ENCODE data around the gene SCNN1G.

SCNN1G gene

GRCh38 chr16:23137256-23137655, 45.3 kb upstream of the SCNN1G start:
- TF ChIP-seq, protein P1, sequence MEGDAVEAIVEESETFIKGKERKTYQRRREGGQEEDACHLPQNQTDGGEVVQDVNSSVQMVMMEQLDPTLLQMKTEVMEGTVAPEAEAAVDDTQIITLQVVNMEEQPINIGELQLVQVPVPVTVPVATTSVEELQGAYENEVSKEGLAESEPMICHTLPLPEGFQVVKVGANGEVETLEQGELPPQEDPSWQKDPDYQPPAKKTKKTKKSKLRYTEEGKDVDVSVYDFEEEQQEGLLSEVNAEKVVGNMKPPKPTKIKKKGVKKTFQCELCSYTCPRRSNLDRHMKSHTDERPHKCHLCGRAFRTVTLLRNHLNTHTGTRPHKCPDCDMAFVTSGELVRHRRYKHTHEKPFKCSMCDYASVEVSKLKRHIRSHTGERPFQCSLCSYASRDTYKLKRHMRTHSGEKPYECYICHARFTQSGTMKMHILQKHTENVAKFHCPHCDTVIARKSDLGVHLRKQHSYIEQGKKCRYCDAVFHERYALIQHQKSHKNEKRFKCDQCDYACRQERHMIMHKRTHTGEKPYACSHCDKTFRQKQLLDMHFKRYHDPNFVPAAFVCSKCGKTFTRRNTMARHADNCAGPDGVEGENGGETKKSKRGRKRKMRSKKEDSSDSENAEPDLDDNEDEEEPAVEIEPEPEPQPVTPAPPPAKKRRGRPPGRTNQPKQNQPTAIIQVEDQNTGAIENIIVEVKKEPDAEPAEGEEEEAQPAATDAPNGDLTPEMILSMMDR (conservative IDR thresholded peaks at IDR 0.05; ENCODE audit: low read length), result no peak
- no peak for TF ChIP-seq EZH2phosphoT487 (IDR thresholded peaks at IDR 0.05; ENCODE audit: borderline replicate concordance)
- no peaks in the 10 kb centered on the region for H4K20me1 ChIP-seq (ENCODE audit: insufficient read depth, low read length, poor library complexity, severe bottlenecking)
- H3K4me2 ChIP-seq (ENCODE audit: low read depth, low read length, poor library complexity, severe bottlenecking), result no peak overlapping the region
- H3K36me3 ChIP-seq (ENCODE audit: insufficient read depth, low read length), result no peaks in the 10 kb centered on the region
- H3K9ac ChIP-seq (ENCODE audit: low read depth, low read length, poor library complexity, severe bottlenecking), result no peak overlapping the region
- peaks cover 34% of the 10 kb centered on the region for H3K79me2 ChIP-seq (ENCODE audit: insufficient read depth, low read length)
- H3K9me2 ChIP-seq (replicated peaks; ENCODE audit: low read depth, low read length), result no peaks in the 10 kb centered on the region
- H3K27me3 ChIP-seq (ENCODE audit: insufficient read depth, low read length, poor library complexity, severe bottlenecking), result no peaks in the 10 kb centered on the region
- H3F3A ChIP-seq (ENCODE audit: low read depth), result no peaks in the 10 kb centered on the region
- no peak overlapping the region for H3K4me3 ChIP-seq (ENCODE audit: low read length, poor library complexity, severe bottlenecking)
- no peak overlapping the region for H2AFZ ChIP-seq (ENCODE audit: low read length)
- H3K4me1 ChIP-seq (ENCODE audit: insufficient read depth, low read length, poor library complexity, severe bottlenecking), result peaks cover 17% of the 10 kb centered on the region
- H3K9me3 ChIP-seq (ENCODE audit: insufficient read depth, low read depth, low read length), result no peaks in the 10 kb centered on the region; the same call in 1 of the 2 replicates

GRCh38 chr16:23137818-23138217, 44.7 kb upstream of the SCNN1G start:
- Histone ChIP-seq H3K4me2 (ENCODE audit: low read depth, low read length, poor library complexity, severe bottlenecking) (no peak overlapping the region), H3K4me3 (ENCODE audit: low read length, poor library complexity, severe bottlenecking) (no peak overlapping the region), H3K79me2 (ENCODE audit: insufficient read depth, low read length) (peaks cover 40% of the 10 kb centered on the region), H3F3A (ENCODE audit: low read depth) (no peaks in the 10 kb centered on the region), H3K9me2 (replicated peaks; ENCODE audit: low read depth, low read length) (no peaks in the 10 kb centered on the region), H3K9me3 (ENCODE audit: insufficient read depth, low read depth, low read length) (no peaks in the 10 kb centered on the region; the same call in 1 of the 2 replicates), H4K20me1 (ENCODE audit: insufficient read depth, low read length, poor library complexity, severe bottlenecking) (no peaks in the 10 kb centered on the region), H3K36me3 (ENCODE audit: insufficient read depth, low read length) (no peaks in the 10 kb centered on the region), H3K27me3 (ENCODE audit: insufficient read depth, low read length, poor library complexity, severe bottlenecking) (no peaks in the 10 kb centered on the region), H3K4me1 (ENCODE audit: insufficient read depth, low read length, poor library complexity, severe bottlenecking) (peaks cover 11% of the 10 kb centered on the region), H3K9ac (ENCODE audit: low read depth, low read length, poor library complexity, severe bottlenecking) (no peak overlapping the region), H2AFZ (ENCODE audit: low read length) (no peak overlapping the region)
- no peak for TF ChIP-seq EZH2phosphoT487 (IDR thresholded peaks at IDR 0.05; ENCODE audit: borderline replicate concordance)
- TF ChIP-seq, protein P1 (conservative IDR thresholded peaks at IDR 0.05; ENCODE audit: low read length), result no peak

- Histone ChIP-seq H3K9ac (ENCODE audit: low read depth, low read length, poor library complexity, severe bottlenecking) (no peak overlapping the region), H3K79me2 (ENCODE audit: insufficient read depth, low read length) (peaks cover 35% of the 10 kb centered on the region), H3K4me1 (ENCODE audit: insufficient read depth, low read length, poor library complexity, severe bottlenecking) (peaks cover 13% of the 10 kb centered on the region), H3F3A (ENCODE audit: low read depth) (no peaks in the 10 kb centered on the region), H3K27me3 (ENCODE audit: insufficient read depth, low read length, poor library complexity, severe bottlenecking) (no peaks in the 10 kb centered on the region), H2AFZ (ENCODE audit: low read length) (no peak overlapping the region), H3K9me3 (ENCODE audit: insufficient read depth, low read depth, low read length) (no peaks in the 10 kb centered on the region; the same call in 1 of the 2 replicates), H4K20me1 (ENCODE audit: insufficient read depth, low read length, poor library complexity, severe bottlenecking) (peaks cover 8% of the 10 kb centered on the region), H3K4me3 (ENCODE audit: low read length, poor library complexity, severe bottlenecking) (no peak overlapping the region), H3K4me2 (ENCODE audit: low read depth, low read length, poor library complexity, severe bottlenecking) (no peak overlapping the region), H3K36me3 (ENCODE audit: insufficient read depth, low read length) (no peaks in the 10 kb centered on the region), H3K9me2 (replicated peaks; ENCODE audit: low read depth, low read length) (no peaks in the 10 kb centered on the region)
- TF ChIP-seq, protein P1 (conservative IDR thresholded peaks at IDR 0.05; ENCODE audit: low read length), result no peak
- TF ChIP-seq EZH2phosphoT487 (IDR thresholded peaks at IDR 0.05; ENCODE audit: borderline replicate concordance), result no peak
These were observed 42.4 kb upstream of the SCNN1G start for GRCh38 chr16:23140107-23140506.

Data from Loucy (cell line).